ENCODE results near the gene OR5AC2.

OR5AC2 gene

DNA sequence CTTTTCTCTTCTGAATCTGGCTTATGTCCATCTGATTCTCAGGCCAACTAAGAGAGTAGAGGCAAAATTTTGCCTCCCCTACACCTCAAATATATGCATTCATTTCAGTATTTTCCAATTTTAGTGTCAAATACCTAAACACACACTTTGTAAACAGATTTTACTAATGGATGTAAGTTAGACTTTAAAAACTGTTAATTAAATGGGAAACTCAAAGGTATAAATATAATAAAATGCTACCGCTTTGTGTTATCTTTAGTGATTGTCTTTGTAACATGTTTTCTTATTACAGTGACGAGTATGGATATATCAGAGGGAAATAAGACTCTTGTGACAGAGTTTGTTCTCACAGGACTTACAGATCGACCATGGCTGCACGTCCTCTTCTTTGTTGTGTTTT, at the start of gene OR5AC2:
TSS of gene OR5AC2 (plus strand) at position 301 of the 400 bp plus-strand sequence. CDS start at position 301, 0 bp downstream.
- DNase-seq (ENCODE audit: low spot score), result no peak

DNA sequence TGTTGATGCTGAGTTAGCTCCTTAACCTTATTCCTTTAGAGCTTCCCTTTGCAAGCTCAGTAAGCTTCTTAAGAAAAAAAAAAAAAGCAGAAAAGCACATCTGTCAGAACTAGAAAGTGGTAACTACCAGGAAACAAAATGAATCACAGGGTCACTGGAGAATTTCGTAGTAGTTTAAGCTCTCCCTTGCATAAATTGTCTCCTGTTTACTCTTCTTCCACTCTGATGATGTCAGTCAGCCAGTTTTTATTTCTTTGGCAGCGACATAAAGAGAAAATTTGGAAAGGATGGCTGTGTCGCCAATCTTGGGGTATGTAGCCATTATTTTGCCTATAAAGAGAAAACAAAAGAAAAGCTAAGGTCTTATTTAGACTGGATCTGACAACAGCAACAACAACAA, 48.7 kb upstream of the OR5AC2 start:
- DNase-seq (ENCODE audit: low spot score), result no peak

GRCh38 chr3:98038876-98039275, 48.1 kb upstream of the OR5AC2 start:
- DNase-seq (ENCODE audit: low spot score), result no peak

GRCh38 chr3:98039322-98040024, 47.5 kb upstream of the OR5AC2 start:
- DNase-seq (ENCODE audit: low spot score), result peak; percentile 84

DNA sequence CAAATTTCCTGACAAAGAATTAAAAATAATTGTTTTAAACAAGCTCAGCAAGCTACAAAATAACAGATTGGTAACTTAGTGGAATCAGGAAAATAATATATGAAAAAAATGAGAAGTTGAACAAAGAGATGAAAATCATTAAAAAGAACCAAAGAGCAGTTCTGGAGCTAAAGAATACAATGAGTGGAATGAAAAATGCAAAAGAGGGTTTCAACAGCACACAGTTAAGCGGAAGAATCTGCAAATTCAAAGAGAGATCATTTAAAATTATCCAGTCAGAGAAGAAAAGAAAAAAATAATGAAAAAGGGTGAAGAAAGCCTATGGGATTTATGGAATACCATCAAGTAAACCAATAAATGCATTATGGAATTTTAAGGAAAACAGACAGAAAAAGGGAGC, 45.6 kb upstream of the OR5AC2 start:
- no peak for DNase-seq (ENCODE audit: low spot score)

GRCh38 chr3:98048586-98048985, 38.4 kb upstream of the OR5AC2 start:
- no peak for DNase-seq (ENCODE audit: low spot score)

GRCh38 chr3:98049271-98049670, 37.7 kb upstream of the OR5AC2 start:
- no peak for DNase-seq (ENCODE audit: low spot score)

DNA sequence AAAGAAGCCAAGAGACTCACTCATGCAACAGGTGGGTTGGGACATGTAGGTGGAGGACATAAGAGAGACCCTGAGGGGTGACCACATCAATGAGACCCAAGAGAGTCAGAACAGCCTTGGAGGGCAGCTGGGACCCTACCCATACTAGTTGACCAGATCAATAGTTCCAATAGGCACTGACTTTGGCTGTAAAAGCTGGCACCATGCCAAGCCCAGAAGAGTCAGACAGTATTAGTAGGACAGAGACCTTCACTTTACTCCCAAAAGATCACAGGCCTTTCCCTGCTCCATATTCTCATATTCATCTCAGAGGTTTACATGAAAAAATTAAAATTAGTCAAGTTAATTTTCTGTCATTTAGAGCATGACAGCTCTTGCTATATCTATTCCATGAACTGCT, 30.9 kb upstream of the OR5AC2 start:
- DNase-seq (ENCODE audit: low spot score), result no peak

GRCh38 chr3:98057631-98058030, 29.3 kb upstream of the OR5AC2 start:
- no peak for DNase-seq (ENCODE audit: low spot score)

- DNase-seq (ENCODE audit: low spot score), result no peak
These were observed 28.6 kb upstream of the OR5AC2 start for GRCh38 chr3:98058244-98058960.

DNA sequence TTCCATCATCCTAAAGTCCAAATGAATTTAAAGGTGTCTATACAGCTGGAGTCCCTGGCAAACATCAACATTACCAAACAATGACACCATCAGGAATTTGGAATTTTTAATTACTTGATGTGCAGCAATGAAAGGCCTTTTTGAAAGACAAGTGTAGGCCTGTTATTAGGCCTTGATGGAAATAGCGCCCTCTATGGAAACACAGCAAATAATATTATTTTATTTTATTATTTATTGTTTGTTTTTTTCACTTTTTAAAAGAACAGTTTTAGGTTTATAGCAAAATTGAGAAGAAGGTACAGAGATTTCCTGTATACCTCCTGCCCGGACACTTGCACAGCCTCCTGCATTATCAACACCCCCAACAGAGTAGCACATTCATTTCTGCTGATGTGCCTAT, 18.1 kb upstream of the OR5AC2 start:
- DNase-seq (ENCODE audit: low spot score), result no peak

GRCh38 chr3:98070840-98071239, 16.1 kb upstream of the OR5AC2 start:
- DNase-seq (ENCODE audit: low spot score), result no peak

DNA sequence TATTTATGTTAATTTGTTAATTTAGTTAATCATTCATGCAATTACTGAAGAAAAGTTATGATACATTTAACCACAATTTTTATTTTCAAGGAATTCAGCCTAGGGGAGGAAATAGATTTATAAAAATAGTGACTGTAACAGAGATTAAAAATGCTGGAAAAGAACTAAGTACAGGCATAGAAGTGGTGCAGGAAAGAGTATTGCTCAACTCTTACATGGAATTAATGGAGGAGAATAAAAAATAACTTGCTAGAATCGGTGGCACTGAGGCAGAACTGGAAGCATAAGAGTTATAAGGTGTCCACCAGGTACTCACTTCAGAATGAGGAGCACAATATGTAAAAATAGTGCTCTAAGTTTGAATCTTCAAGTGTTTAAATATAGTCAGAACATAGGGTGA, 13.5 kb upstream of the OR5AC2 start:
- DNase-seq (ENCODE audit: low spot score), result no peak

DNA sequence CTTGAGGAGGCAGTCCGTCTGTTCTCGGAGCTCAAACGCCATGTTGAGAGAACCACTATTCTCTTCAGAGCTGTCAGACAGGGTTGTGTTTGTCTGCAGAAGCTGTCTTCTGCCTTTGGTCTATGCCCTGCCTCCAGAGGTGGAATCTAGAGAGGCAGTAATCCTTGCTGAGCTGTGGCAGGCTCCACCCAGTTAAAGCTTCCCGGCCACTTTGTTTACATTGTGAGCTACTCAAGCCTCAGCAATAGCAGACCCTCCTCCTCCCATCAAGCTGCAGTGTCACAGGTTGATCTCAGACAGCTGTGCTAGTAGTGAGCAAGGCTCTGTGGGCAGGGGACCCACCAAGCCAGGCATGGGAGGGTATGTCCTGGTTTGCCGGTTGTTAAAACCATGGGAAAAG, 8.9 kb downstream of the OR5AC2 start:
- DNase-seq (ENCODE audit: low spot score), result no peak

- no peak for DNase-seq (ENCODE audit: low spot score)
These were observed 12.9 kb downstream of the OR5AC2 start for GRCh38 chr3:98099848-98100247.

DNA sequence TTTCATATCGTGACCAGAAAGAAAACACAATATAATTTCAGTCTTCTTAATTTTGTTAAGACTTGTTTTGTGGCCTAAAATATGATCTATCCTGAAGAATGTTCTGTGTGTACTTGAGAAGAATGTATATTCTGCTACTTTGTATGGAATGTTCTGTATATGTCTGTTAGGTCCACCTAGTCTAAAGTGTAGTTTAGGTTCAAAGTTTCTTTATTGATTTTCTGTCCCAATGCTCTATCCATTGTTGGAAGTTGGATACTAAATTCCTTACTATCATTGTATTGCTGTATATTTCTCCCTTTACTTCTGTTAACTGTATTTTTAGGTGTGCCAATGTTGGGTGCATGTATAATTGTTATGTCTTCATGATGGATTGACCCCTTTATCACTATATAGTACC, 21.2 kb downstream of the OR5AC2 start:
- DNase-seq (ENCODE audit: low spot score), result no peak

DNA sequence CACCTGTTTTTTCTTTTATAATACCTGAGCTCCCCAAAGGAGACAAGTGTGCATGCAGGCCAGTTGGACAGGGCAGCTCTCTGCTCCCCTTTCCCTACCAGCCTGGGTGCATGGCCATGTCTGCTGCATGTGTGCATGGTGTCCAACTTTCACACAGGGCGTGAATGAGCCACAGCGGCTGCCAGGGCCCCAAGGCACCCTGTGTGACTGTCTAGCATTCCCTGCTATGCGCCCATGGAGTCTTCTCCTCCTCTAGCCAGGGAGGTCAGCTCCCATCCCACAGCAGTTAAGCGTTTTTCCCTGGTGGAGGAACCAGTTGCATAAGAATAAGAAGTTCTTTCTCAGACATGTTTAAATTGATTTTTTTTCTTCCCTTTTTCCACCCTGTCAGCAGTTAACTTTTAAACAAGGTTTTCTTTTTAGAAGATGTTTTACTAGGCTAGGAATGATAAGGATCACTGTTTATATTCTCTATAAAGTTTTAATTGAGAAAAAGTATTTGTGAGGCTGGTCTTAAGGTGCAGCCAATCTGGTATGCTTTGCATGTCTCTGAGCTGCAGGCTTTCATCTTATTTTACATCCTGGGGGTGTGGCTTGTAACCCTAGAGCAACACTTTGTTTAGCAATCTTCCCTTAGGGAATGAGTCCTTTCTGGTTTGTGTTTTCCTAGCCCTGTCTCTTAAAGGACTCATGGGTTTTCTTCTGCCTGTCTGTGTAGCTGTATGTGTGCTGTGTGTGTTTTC, 23.0 kb downstream of the OR5AC2 start:
- no peak for DNase-seq (ENCODE audit: low spot score)

GRCh38 chr3:98110550-98110908, 23.6 kb downstream of the OR5AC2 start:
- DNase-seq (ENCODE audit: low spot score), result no peak

- no peak for DNase-seq (ENCODE audit: low spot score)
These were observed 27.3 kb downstream of the OR5AC2 start for GRCh38 chr3:98114264-98114663.

- DNase-seq (ENCODE audit: low spot score), result no peak
These were observed 28.7 kb downstream of the OR5AC2 start for GRCh38 chr3:98115717-98116116.

- no peak for DNase-seq (ENCODE audit: low spot score)
These were observed 43.4 kb downstream of the OR5AC2 start, which contains the start of gene OR5H1 for GRCh38 chr3:98130421-98130820. TSS of gene OR5H1 (plus strand) at chr3:98130721. CDS start at chr3:98132698, 1,977 bp downstream.

- no peak for DNase-seq (ENCODE audit: low spot score)
These were observed 49.7 kb downstream of the OR5AC2 start for GRCh38 chr3:98136631-98137030.
